Bronchial smooth muscle cell (primary cell): ENCODE results near the gene GOLGA6L4. TPM values are rescaled to one million over a fixed set of nuclear protein-coding genes. Genes with fewer than 3 reads are reported as not detected.

Experiments used
- total RNA-seq: library from RNA; depleted of rRNA; stranded (reverse); fragments of >200 nt; gene quantifications from 2 replicates; pipeline ENCODE4 v1.2.1, GENCODE V29; 2014

The GOLGA6L4 gene
- total RNA-seq = 0.86 and 1.1 TPM in 2 replicates

GRCh38 chr15:84235573-84235972 lies at the start of gene GOLGA6L4:
Gene GOLGA6L4, plus strand, starts transcription at chr15:84235773. Its CDS starts 62 bp downstream, at chr15:84235835.

